IPS DF 6.9 (cell line): ENCODE measurements around the gene FAM174C.

Experiments used
- DNase-seq: peaks from one replicate; pipeline ENCODE4 v3.0.0-alpha.2; 2013; ENCODE audit warnings: low read depth, low spot score
- H3K27ac ChIP-seq: one replicate; pipeline ENCODE4 v1.5.1; 2013; ENCODE audit warnings: low read length, control low read depth
- H3K27me3 ChIP-seq: 2 replicates; pipeline ENCODE4 v1.6.1; 2013; ENCODE audit warnings: mild to moderate bottlenecking, low read length; ENCODE audit not compliant: control insufficient read depth, insufficient read depth
- H3K36me3 ChIP-seq: 2 replicates; pipeline ENCODE4 v1.6.1; 2013; ENCODE audit warnings: low read length; ENCODE audit not compliant: control insufficient read depth, insufficient read depth
- H3K4me1 ChIP-seq: 2 replicates; pipeline ENCODE4 v1.6.1; 2013; ENCODE audit warnings: low read length; ENCODE audit not compliant: control insufficient read depth, insufficient read depth
- H3K4me3 ChIP-seq: 2 replicates; pipeline ENCODE4 v1.5.1; 2013; ENCODE audit warnings: mild to moderate bottlenecking, low read length
- H3K9me3 ChIP-seq: 2 replicates; pipeline ENCODE4 v1.6.1; 2013; ENCODE audit warnings: low read length, inconsistent platforms; ENCODE audit not compliant: control insufficient read depth, insufficient read depth
- WGBS: extraction: QIAGEN DNeasy Blood & Tissue Kit; methylation state at CpG from one replicate; pipeline ENCODE4 v1.1.7; 2013; ENCODE audit warnings: mixed read lengths, missing lambda C conversion rate; ENCODE audit not compliant: insufficient read length, insufficient coverage; 5-methylcytosine and 5-hydroxymethylcytosine counted together

The FAM174C gene

GRCh38 chr19:1271528-1272422, 3.6 kb upstream of the FAM174C start:
- Histone ChIP-seq H3K4me1 (peaks cover 6% of the 10 kb centered on the region; the same call in 1 of the 2 replicates), H3K4me3 (no peak overlapping the region), H3K27me3 (no peaks in the 10 kb centered on the region), H3K27ac (no peak overlapping the region), H3K9me3 (no peaks in the 10 kb centered on the region), H3K36me3 (peaks cover 40% of the 10 kb centered on the region)
- WGBS = no CpG with 5 or more reads among the region's 37 CpGs
- DNase-seq = no peak

GRCh38 chr19:1272423-1273262, 2.7 kb upstream of the FAM174C start:
- no peak for DNase-seq
- 100% methylated on average over 3 of the region's 33 CpGs for WGBS
- H3K4me3 ChIP-seq = no peak overlapping the region
- peaks cover 40% of the 10 kb centered on the region for H3K36me3 ChIP-seq
- no peaks in the 10 kb centered on the region for H3K9me3 ChIP-seq
- peaks cover 4% of the 10 kb centered on the region; the same call in 1 of the 2 replicates for H3K4me1 ChIP-seq
- no peaks in the 10 kb centered on the region for H3K27me3 ChIP-seq
- no peak overlapping the region for H3K27ac ChIP-seq

- Histone ChIP-seq H3K36me3 (peaks cover 40% of the 10 kb centered on the region), H3K4me3 (no peak overlapping the region), H3K27ac (no peak overlapping the region), H3K27me3 (no peaks in the 10 kb centered on the region), H3K9me3 (no peaks in the 10 kb centered on the region), H3K4me1 (peaks cover 3% of the 10 kb centered on the region; the same call in 1 of the 2 replicates)
- WGBS = no CpG with 5 or more reads among the region's 25 CpGs
- no peak for DNase-seq
These were observed 1.9 kb upstream of the FAM174C start for GRCh38 chr19:1273263-1274041.

GRCh38 chr19:1274081-1274851, 1.1 kb upstream of the FAM174C start:
- Histone ChIP-seq H3K27ac (no peak overlapping the region), H3K4me1 (0 out of 2 replicates have a peak, but pooled peaks cover 1% of the 10 kb centered on the region), H3K9me3 (no peaks in the 10 kb centered on the region), H3K36me3 (peaks cover 46% of the 10 kb centered on the region), H3K27me3 (no peaks in the 10 kb centered on the region), H3K4me3 (0 out of 2 replicates have a peak overlapping the region, but pooled peaks have one; percentile 49)
- no peak for DNase-seq
- no CpG with 5 or more reads among the region's 46 CpGs for WGBS

- WGBS = no CpG with 5 or more reads among the region's 44 CpGs
- peak overlapping the region; percentile 49; the same call in 1 of the 2 replicates for H3K4me3 ChIP-seq
- no peaks in the 10 kb centered on the region for H3K27me3 ChIP-seq
- H3K9me3 ChIP-seq = no peaks in the 10 kb centered on the region
- H3K36me3 ChIP-seq = peaks cover 46% of the 10 kb centered on the region
- H3K4me1 ChIP-seq = peaks cover 2% of the 10 kb centered on the region; the same call in 1 of the 2 replicates
- no peak for DNase-seq
- H3K27ac ChIP-seq = no peak overlapping the region
These were observed 474 bp upstream of the FAM174C start for GRCh38 chr19:1274852-1275259.

GRCh38 chr19:1275976-1276627, 772 bp downstream of the FAM174C start:
- DNase-seq = no peak
- Histone ChIP-seq H3K4me3 (peak overlapping the region; percentile 57), H3K36me3 (peaks cover 42% of the 10 kb centered on the region), H3K27me3 (no peaks in the 10 kb centered on the region), H3K27ac (no peak overlapping the region), H3K4me1 (peaks cover 1% of the 10 kb centered on the region; the same call in 1 of the 2 replicates), H3K9me3 (no peaks in the 10 kb centered on the region)
- no CpG with 5 or more reads among the region's 43 CpGs for WGBS

- Histone ChIP-seq H3K27me3 (no peaks in the 10 kb centered on the region), H3K27ac (no peak overlapping the region), H3K36me3 (peaks cover 37% of the 10 kb centered on the region), H3K4me3 (no peak overlapping the region; the same call in 1 of the 2 replicates), H3K4me1 (peaks cover 1% of the 10 kb centered on the region; the same call in 1 of the 2 replicates), H3K9me3 (no peaks in the 10 kb centered on the region)
- DNase-seq = no peak
- WGBS = no CpG with 5 or more reads among the region's 10 CpGs
These were observed 1.3 kb downstream of the FAM174C start for GRCh38 chr19:1276628-1277022.

GRCh38 chr19:1277061-1277460, 1.7 kb downstream of the FAM174C start:
- no CpG with 5 or more reads among the region's 15 CpGs for WGBS
- peaks cover 1% of the 10 kb centered on the region; the same call in 1 of the 2 replicates for H3K4me1 ChIP-seq
- H3K27ac ChIP-seq = no peak overlapping the region
- H3K27me3 ChIP-seq = no peaks in the 10 kb centered on the region
- H3K9me3 ChIP-seq = no peaks in the 10 kb centered on the region
- peaks cover 32% of the 10 kb centered on the region for H3K36me3 ChIP-seq
- no peak overlapping the region for H3K4me3 ChIP-seq
- no peak for DNase-seq

GRCh38 chr19:1278074-1278473, 2.7 kb downstream of the FAM174C start:
- WGBS = no CpG with 5 or more reads among the region's 12 CpGs
- peaks cover 24% of the 10 kb centered on the region for H3K36me3 ChIP-seq

More at GRCh38 chr19:1278074-1278473, 2.7 kb downstream of the FAM174C start:
- H3K27me3 ChIP-seq = no peaks in the 10 kb centered on the region
- no peaks in the 10 kb centered on the region for H3K9me3 ChIP-seq
- H3K4me3 ChIP-seq = no peak overlapping the region
- peaks cover 1% of the 10 kb centered on the region; the same call in 1 of the 2 replicates for H3K4me1 ChIP-seq
- no peak overlapping the region for H3K27ac ChIP-seq
- DNase-seq = no peak
